Ovary (tissue), 9 donors: ENCODE data around the gene OTUD5. TPM values are rescaled to one million over a fixed set of nuclear protein-coding genes. Genes with fewer than 3 reads are reported as not detected.

Experiments used
- DNase-seq, 5 donors: peaks; one replicate each; pipeline ENCODE4 v3.0.0-alpha.2; 2019 to 2020
- H3K27ac ChIP-seq, 2 donors: fragments of 200-600 bp; one replicate each; pipeline versions ENCODE4 v1.5.1 to v1.8.0; 2019 to 2022
- H3K27me3 ChIP-seq: fragments of 200-600 bp; one replicate; pipeline ENCODE4 v1.8.0; 2022
- H3K36me3 ChIP-seq: fragments of 200-600 bp; sonication (generic); one replicate; pipeline ENCODE4 v1.5.1; 2019
- H3K4me1 ChIP-seq: one replicate; pipeline ENCODE4 v1.8.1; 2013; ENCODE audit warnings: mild to moderate bottlenecking, moderate library complexity; ENCODE audit not compliant: insufficient read depth
- H3K4me3 ChIP-seq: fragments of 200-600 bp; sonication (generic); one replicate; pipeline ENCODE4 v1.5.1; 2017
- H3K9me3 ChIP-seq, 2 donors: fragments of 200-600 bp in 1 of 2; sonication (generic) in 1 of 2; one replicate each; pipeline versions ENCODE4 v1.5.1 to v1.8.1; 2013 to 2019; ENCODE audit warnings: mild to moderate bottlenecking in 1 of 2, moderate library complexity in 1 of 2
- EP300 ChIP-seq: sonication (generic); formaldehyde crosslinking; IDR thresholded peaks from one replicate; pipeline ENCODE4 v1.6.1; 2017; ENCODE audit warnings: antibody characterized with exemption
- POLR2A ChIP-seq: fragments of 450-650 bp; IDR thresholded peaks from one replicate; pipeline ENCODE4 v1.6.1; 2017; ENCODE audit warnings: antibody characterized with exemption, mild to moderate bottlenecking, moderate library complexity
- WGBS, 3 donors: extraction: QIAGEN DNeasy Blood & Tissue Kit in 1 of 3; methylation state at CpG; one replicate each; pipeline versions ENCODE4 v1.1.5 to v1.1.7; 2013 to 2017; 5-methylcytosine and 5-hydroxymethylcytosine counted together
- intact Hi-C, 4 donors: fragments of 100-400 bp; cut with DNase I; formaldehyde crosslinking; loops; one replicate each; pipeline versions ENCODE4 v1.11.0 to v1.15.1; 2022 to 2023
- polyA plus RNA-seq, 2 donors: library from polyadenylated mRNA; stranded (reverse); fragments of 200-250 nt in 1 of 2; fragments of 350-450 nt in 1 of 2; fragmentation: Illumina TruSeq in 1 of 2; extraction: RNeasy Lipid Tissue Mini Kit (QIAGEN cat#74804) in 1 of 2; gene quantifications; one replicate each; pipeline ENCODE4 v1.2.3, GENCODE V29; 2013 to 2014
- total RNA-seq, 7 donors: library from RNA; depleted of rRNA in 2 of 7; stranded (reverse); fragments of >200 nt in 2 of 7; fragmentation: NEBNext Ultra II Directional in 3 of 7; extraction: Animal tissue kit (Norgen Biotek cat#: 25700) in 3 of 7; gene quantifications; one replicate each; pipeline versions ENCODE4 v1.1.0 to v1.2.4, GENCODE V29; 2016 to 2023
- TF ChIP-seq, protein P1 (sequence below), 3 donors: fragments of 450-650 bp in 2 of 3; fragments of 200-600 bp in 1 of 3; IDR thresholded peaks; one replicate each; pipeline versions ENCODE4 v1.5.1 to v1.8.0; 2016 to 2022; ENCODE audit warnings: antibody characterized with exemption in 3 of 3, mild to moderate bottlenecking in 1 of 3
- donor health status: DM: no; HTN: no; CAD: no; lungs with moderate emphysema.
- donor health status: DM: no; HTN: no; CAD: no.
- donor health status: Bipolar disorder and iron deficiency.
- donor health status: DM: yes; HTN: yes; CAD: no.
- donor health status: DM: no; HTN: no; CAD: no.
- donor health status: DM: yes; HTN: yes; CAD: no.

Gene OTUD5
- total and polyA plus RNA-seq, 9 donors, result 25.8 to 72.7 (median 53.8) TPM

GRCh38 chrX:48997865-48998264 lies 40.5 kb upstream of the OTUD5 start:
- H3K36me3 ChIP-seq, result no peaks in the 10 kb centered on the region
- H3K9me3 ChIP-seq, result no peaks in the 10 kb centered on the region
- H3K4me3 ChIP-seq, result no peak overlapping the region
- DNase-seq, result no peak
- intact Hi-C loops, result no loop called here
- 56 to 64% (median 61%) methylated on average over 1 of the region's 1 CpG for WGBS, 3 donors
- H3K27ac ChIP-seq, result no peak overlapping the region
- peaks cover 2% of the 10 kb centered on the region for H3K4me1 ChIP-seq
- TF ChIP-seq POLR2A, result no peak
- TF ChIP-seq, protein P1, sequence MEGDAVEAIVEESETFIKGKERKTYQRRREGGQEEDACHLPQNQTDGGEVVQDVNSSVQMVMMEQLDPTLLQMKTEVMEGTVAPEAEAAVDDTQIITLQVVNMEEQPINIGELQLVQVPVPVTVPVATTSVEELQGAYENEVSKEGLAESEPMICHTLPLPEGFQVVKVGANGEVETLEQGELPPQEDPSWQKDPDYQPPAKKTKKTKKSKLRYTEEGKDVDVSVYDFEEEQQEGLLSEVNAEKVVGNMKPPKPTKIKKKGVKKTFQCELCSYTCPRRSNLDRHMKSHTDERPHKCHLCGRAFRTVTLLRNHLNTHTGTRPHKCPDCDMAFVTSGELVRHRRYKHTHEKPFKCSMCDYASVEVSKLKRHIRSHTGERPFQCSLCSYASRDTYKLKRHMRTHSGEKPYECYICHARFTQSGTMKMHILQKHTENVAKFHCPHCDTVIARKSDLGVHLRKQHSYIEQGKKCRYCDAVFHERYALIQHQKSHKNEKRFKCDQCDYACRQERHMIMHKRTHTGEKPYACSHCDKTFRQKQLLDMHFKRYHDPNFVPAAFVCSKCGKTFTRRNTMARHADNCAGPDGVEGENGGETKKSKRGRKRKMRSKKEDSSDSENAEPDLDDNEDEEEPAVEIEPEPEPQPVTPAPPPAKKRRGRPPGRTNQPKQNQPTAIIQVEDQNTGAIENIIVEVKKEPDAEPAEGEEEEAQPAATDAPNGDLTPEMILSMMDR (IDR thresholded peaks at IDR 0.05), result no peak
- no peak for TF ChIP-seq EP300
- H3K27me3 ChIP-seq, result no peaks in the 10 kb centered on the region

- DNase-seq, result no peak
- Histone ChIP-seq H3K27me3 (no peaks in the 10 kb centered on the region), H3K36me3 (no peaks in the 10 kb centered on the region), H3K27ac (no peak overlapping the region), H3K9me3 (no peaks in the 10 kb centered on the region), H3K4me1 (peaks cover 2% of the 10 kb centered on the region), H3K4me3 (no peak overlapping the region)
- 84 to 92% (median 87%) methylated on average over 3 of the region's 3 CpGs for WGBS, 3 donors
- intact Hi-C loops, result no loop called here
- TF ChIP-seq, protein P1 (IDR thresholded peaks at IDR 0.05), result no peak
- TF ChIP-seq EP300, result no peak
- no peak for TF ChIP-seq POLR2A
These were observed 40.0 kb upstream of the OTUD5 start for GRCh38 chrX:48997455-48997854.

DNA sequence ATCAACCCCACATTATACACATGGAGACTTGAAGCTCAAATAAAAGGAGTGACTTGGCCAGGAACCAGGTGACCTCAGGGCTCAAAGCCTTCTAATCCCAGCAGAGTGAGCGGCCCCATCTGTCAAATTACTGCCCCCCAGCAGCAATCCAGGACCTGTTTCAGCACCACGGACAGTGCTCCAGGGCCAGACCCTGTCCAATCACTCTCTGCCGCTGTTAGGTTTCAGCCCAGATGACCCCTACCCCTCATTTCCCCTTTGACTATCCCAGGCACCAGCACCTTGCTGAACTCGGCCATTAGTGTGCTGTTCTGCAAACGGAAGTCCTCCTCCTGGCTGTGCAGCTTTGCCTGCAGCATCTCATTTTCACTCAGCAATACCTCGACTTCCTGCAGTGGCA lies 39.6 kb upstream of the OTUD5 start:
- intact Hi-C loops, result no loop called here
- Histone ChIP-seq H3K27ac (no peak overlapping the region), H3K4me1 (peaks cover 2% of the 10 kb centered on the region), H3K27me3 (no peaks in the 10 kb centered on the region), H3K9me3 (no peaks in the 10 kb centered on the region), H3K4me3 (no peak overlapping the region), H3K36me3 (no peaks in the 10 kb centered on the region)
- WGBS, 3 donors, result 52 to 66% (median 55%) methylated on average over 6 of the region's 6 CpGs
- TF ChIP-seq, protein P1 (IDR thresholded peaks at IDR 0.05), result no peak
- TF ChIP-seq POLR2A (no peak), EP300 (no peak)
- peak in 1 of 5 donors; percentile 24 for DNase-seq

- no peak for DNase-seq
- H3K36me3 ChIP-seq, result no peaks in the 10 kb centered on the region
- TF ChIP-seq, protein P1 (IDR thresholded peaks at IDR 0.05), result no peak
- TF ChIP-seq POLR2A (no peak), EP300 (no peak)
- H3K4me3 ChIP-seq, result no peak overlapping the region
- H3K27me3 ChIP-seq, result no peaks in the 10 kb centered on the region
- H3K4me1 ChIP-seq, result no peaks in the 10 kb centered on the region
- H3K27ac ChIP-seq, result no peak overlapping the region
- H3K9me3 ChIP-seq, result no peaks in the 10 kb centered on the region
- intact Hi-C loops, result no loop called here
These were observed 34.9 kb upstream of the OTUD5 start for GRCh38 chrX:48992341-48992740.

DNA sequence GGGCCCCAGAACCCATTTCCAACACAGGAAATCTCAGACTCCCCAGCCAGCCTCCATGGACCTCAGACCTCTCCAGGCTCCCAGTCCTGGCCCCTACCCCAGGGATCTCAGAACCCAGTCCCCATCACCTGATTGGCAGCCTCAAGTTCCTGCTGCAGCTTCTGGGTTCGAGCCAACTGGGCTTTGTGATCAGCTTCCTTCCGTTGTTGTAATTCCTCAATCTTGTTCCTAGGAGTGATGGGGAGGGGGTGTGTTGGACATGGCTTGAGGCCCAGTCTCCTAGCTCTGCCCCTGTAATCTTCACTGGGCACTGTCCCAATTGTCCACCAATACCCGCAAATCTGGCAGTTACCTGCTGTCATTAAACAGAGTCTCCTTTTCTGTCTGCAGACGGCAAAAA lies 32.1 kb upstream of the OTUD5 start:
- 67 to 75% (median 74%) methylated on average over 4 of the region's 4 CpGs for WGBS, 3 donors

More for the DNA sequence above, 32.1 kb upstream of the OTUD5 start:
- no peak overlapping the region for H3K4me3 ChIP-seq
- peak in 1 of 5 donors; percentile 19 for DNase-seq
- H3K9me3 ChIP-seq, result no peaks in the 10 kb centered on the region
- H3K27ac ChIP-seq, result no peak overlapping the region
- no peaks in the 10 kb centered on the region for H3K36me3 ChIP-seq
- H3K27me3 ChIP-seq, result no peaks in the 10 kb centered on the region
- no peaks in the 10 kb centered on the region for H3K4me1 ChIP-seq
- TF ChIP-seq EP300 (no peak), POLR2A (no peak)
- TF ChIP-seq, protein P1 (IDR thresholded peaks at IDR 0.05), result no peak
- intact Hi-C loops, result no loop called here
